HG02885 (cell line): ENCODE measurements around the gene LARP1B.
"Not testable (repeated sequence)": the region's sequence is repeated elsewhere in the genome, so short reads cannot be mapped to it uniquely, and the experiment has no call there.

Experiments used
- ATAC-seq: cut with Tn5 transposase; IDR thresholded peaks from one replicate; pipeline ENCODE4 v1.9.1; 2021; ENCODE audit warnings: mild to moderate bottlenecking; ENCODE audit not compliant: unreplicated experiment, poor library complexity

The LARP1B gene

GRCh38 chr4:128220286-128221235 is 159.4 kb downstream of the LARP1B start:
- peak; percentile 82 for ATAC-seq

- no peak for ATAC-seq
Observed at GRCh38 chr4:128221586-128221985, 160.5 kb downstream of the LARP1B start.

DNA sequence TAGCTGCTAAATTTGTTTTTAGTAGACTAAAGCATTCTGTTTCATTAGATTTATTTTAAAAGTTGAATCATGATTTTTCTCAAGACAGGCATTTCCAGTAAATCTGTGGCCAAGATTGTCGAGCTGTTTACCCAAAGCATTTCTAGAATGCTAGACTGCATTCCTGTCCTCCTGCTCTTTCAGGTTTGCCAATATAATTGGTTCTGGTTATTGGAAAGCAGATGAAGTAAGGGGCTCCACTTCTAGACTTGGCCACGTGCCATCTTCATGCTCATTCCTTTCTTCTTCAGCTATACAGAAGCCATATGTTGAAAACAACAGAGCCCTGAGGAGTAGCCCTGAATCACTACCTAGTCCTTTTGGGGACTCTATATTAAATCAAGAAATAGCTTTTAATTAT is 164.0 kb downstream of the LARP1B start:
- no peak for ATAC-seq

DNA sequence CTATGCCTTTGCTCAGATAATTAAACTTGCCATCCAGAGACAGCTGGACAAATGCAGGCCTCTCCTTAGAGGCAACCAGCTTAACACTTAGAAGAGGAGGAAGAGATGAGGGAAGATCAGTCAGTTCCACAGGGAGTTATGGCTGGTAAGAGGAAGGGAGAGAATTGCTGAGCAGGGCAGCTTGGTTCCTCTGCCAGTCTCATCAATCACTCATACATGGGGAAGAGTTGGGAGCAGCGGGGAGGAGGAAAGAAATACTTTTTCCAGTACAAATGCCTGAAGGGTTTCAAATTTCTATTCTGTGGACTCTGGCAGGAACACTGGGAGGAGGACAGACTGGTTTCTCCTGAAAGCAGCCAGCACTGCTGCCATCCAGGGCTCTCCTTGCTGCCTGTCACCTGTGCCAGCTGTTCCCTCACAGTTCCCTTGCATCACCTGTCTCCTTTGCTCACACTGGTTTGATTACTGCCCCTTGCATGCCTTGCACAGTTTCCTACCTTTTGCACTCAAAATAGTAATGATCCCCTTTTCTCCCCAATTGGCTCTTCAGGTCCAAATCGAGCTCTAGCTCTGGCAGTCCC is 167.0 kb downstream of the LARP1B start:
- no peak for ATAC-seq

GRCh38 chr4:128228845-128229795 is 168.0 kb downstream of the LARP1B start:
- ATAC-seq = no peak

DNA sequence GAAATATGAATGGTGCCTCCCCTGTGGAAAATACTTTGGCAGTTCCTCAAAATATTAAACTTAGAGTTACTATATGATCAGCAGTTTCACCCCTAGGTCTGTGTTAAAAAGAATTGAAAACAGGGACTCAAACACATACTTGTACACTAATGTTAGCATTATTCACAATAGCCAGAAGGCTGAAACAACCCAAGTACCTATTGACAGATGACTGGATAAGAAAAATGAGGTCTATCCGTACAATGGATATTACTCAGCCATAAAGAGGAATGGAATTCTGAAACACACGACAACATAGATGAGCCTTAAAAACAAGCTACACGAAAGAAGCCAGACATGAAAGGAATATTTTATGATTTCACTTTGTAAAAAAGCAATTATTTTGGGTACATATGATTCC is 171.6 kb downstream of the LARP1B start:
- ATAC-seq = no peak

DNA sequence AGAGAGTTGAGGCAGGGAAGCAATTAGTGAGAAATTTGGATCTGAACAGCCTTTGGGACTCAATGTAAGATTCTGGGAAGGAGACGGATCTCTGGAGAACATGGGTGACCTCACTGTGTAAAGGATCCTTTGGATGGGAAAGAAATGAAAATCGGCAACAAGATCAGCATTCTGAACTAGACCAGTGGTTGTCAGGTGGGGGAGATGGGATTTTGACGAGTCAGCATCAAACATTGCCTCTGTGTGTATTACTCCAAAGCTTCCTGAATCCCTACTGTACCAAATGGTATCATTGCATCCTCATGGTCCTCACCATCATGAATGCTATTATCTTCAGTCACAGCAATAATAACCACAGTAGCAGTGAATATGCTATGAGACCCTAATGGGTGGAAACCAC is 173.7 kb downstream of the LARP1B start:
- ATAC-seq = no peak

DNA sequence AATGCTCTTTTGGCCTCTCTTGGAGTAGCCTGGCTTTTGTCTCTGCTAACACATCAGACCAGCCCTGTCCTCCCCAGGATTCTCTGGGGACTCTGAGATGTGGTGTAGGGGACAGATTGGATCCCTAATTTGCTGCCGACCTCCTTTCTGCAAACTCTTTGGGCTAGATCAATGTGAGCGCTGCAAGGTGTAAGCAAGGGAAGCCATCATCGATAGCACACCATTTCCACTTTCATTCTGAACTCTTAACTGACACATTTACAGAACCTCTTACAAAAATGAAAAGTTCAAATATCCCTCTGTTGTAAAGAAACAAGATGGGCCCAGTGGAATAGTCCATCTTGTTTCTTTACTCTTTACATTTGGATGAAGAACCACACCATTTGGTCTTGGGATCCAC is 179.9 kb downstream of the LARP1B start:
- peak; percentile 58 for ATAC-seq

- ATAC-seq = peak; percentile 44
Observed at GRCh38 chr4:128241425-128241913, 180.4 kb downstream of the LARP1B start.

GRCh38 chr4:128241981-128242380 is 180.9 kb downstream of the LARP1B start:
- ATAC-seq = no peak

DNA sequence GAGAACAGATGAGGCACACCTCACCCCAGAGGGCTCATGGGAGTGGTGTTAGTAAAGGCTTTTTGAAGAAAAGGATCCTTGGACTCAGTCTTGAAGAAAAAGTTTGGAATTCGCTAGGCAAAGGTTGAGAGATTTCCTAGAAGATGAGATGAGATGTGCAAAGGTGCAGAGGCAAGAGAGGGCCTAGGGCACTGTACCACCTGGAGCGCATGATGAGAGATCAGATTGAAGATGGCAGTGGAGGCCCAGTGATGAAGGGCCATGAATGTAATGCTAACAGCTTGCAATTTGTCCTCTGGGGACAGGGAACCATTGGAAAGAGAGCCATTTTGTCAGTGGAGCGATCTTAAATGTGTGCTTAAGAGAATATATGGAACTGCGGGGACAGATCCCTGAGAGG is 181.5 kb downstream of the LARP1B start:
- ATAC-seq = no peak

DNA sequence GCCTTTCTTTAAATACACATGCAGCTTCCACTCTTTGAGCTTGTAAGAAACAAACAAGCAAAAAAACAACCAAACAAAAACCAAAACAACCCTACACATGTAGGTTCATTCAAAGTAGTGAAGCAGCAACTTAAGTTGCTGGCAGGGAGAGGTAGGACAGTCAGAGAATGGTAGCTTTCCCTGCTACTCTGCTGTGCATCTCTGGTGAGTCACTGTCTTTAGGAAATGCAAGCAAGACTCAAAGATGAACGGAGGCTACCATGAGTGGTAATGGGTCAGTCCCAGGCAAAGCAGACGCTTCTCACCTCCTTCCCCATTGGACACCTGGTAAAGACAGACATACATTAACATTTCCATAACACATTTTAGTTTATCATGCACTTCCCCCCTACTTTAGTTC is 183.3 kb downstream of the LARP1B start:
- ATAC-seq = no peak

DNA sequence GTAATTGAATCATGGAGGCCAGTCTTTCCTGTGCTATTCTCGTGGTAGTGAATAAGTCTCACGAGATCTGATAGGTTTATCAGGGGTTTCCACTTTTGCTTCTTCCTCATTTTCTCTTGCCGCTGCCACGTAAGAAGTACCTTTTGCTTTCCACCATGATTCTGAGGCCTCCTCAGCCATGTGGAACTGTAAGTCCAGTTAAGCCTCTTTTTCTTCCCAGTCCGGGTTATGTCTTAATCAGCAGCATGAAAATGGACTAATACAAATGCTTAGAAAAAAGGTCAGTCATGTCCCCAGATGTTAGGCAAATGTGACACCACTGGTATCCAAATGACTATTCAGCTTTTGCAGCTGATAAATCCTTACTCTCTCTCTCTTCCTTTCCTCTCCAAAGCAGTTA is 184.3 kb downstream of the LARP1B start:
- not testable (repeated sequence) for ATAC-seq

- ATAC-seq = no peak
Observed at GRCh38 chr4:128247906-128248305, 186.8 kb downstream of the LARP1B start.

GRCh38 chr4:128249787-128250668 is 188.9 kb downstream of the LARP1B start:
- ATAC-seq = no peak

DNA sequence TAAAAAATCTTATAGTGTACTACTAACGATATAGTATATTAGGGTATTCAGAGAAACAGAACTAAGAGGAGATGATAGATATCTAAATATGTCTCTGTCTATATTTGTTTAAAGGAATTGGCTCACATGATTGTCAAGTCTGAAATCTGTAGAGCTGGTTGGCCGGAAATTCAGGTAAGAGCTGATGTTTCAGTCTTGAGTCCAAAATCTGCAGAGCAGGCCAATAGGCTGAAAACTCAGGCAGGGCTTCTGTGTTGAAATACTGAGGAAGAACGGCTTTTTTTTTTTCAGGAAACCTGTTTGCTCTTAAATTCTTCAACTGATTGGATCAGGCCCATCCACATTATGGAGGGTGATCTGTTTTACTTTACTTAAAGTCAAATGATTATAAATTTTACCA is 194.8 kb downstream of the LARP1B start:
- ATAC-seq = no peak

- no peak for ATAC-seq
Observed at GRCh38 chr4:128256539-128256938, 195.4 kb downstream of the LARP1B start.

DNA sequence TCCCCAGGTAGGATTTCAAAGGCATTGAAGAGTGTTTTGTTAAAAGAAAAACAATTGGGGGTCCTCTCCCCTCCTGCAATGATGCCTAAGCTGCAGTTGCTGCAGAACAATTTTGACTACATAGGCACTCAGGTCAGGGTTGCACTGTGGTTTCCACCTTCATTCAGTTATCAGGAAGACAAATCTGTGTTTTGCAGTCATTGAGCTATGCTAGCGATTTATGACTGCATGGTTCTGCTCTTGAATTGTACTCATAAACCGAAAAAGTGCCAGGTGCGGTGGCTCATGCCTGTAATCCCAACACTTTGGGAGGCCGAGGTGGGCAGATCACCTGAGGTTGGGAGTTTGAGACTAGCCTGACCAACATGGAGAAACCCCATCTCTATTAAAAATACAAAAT is 197.1 kb downstream of the LARP1B start:
- not testable (repeated sequence) for ATAC-seq

DNA sequence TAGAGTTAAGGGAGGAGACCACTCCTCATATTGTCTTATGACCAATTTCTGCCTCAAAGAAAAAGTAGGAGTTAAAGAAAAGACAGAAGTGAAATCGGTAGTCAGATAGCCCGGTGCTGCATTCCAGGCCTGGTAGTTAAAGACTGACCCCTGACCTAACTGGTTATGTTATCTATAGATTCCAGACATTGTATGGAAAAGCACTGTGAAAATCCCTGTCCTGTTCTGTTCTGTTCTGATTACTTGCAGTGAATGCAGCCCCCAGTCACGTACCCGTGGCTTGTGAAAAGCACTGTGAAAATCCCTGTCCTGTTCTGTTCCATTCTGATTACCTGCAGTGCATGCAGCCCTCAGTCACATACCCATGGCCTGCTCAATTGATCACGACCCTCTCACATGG is 198.8 kb downstream of the LARP1B start:
- ATAC-seq = not testable (repeated sequence)
